Caki2 (cell line): ENCODE data around the gene TARBP2. TPM values are rescaled to one million over a fixed set of nuclear protein-coding genes. Genes with fewer than 3 reads are reported as not detected.
A peak's percentile ranks its signal among the peaks of the same experiment; 100 is the strongest.
"Not testable (repeated sequence)": the region's sequence is repeated elsewhere in the genome, so short reads cannot be mapped to it uniquely, and the experiment has no call there.

Experiments used
- DNase-seq: peaks from one replicate; pipeline ENCODE4 v3.0.0-alpha.2; 2015; ENCODE audit warnings: low read depth
- in situ Hi-C: cut with HindIII; loops from 2 replicates; pipeline ENCODE4 v1.10.0; 2016; ENCODE audit warnings: low sequenced_read_pairs, low pct_unique_long_range_greater_than_20kb, mixed read lengths
- total RNA-seq: library from RNA; depleted of rRNA; stranded (reverse); fragments of >200 nt; shearing (Covaris generic); gene quantifications from 2 replicates; pipeline ENCODE4 v1.2.3, GENCODE V29; 2014; ENCODE audit warnings: low replicate concordance; rRNA removed

Gene TARBP2
- total RNA-seq, 1 experiment from 2014 or later: 101 TPM

DNA sequence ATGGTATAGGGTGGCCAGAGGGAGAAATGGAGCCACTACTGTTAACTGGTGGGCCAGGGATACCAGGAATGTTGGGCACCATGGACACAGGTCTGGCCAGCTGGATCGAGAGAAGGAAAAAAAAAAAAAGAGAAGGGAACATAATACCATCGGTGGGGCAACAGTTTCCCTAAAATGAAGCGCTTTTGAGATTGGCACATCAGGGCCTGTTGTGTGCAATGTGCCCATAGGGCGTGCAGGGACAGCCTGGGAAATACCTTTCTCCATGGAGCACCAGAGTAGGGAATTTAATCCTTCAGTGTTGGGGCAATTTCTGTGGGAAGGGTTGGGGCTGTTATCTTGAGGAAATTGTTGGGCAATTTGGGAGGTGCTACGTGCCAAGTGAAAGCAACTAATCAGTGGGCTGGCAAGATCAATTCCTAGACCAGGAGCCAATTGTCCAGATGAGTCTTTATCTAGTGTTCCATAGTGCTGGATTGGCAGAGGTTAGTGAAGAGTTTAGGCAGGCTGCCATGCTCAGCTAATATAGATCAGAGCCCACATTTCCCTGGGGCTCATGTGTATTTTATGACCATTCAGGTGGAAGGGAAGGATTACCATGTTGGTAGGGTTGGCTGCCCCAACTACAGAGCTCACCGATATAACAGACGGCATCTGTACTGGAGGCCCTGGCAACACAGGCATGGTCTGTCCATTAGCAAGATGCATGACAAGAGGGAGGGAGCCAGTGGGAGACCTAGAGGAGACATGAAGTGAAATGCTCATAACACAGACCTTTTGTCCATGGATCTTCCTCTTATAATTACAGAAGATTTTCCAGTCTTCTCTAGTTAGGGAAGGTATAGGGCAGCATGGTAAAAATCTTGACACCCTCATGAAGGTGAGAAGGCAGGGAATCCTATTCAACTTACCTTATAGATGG lies 31.7 kb downstream of the TARBP2 start:
- in situ Hi-C loops: no loop called here

DNA sequence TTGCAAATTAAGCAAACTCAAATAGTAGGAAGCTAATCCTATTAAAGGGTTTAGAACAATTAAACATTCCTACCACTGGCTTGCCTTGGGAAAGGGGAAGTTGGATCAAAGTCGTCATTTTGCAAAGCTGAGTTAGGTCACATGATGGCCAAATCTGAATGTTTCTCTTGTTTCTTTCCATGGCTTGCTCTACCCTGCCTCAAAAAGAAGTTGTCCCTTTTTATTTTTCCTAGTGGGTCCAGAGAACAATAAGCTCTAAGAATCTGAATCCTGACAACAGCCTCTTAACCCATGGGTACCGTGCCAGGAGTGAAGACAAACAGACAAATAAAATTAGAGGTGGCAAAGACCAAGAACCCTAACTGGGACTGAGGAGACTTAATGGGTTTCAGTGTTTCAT lies 32.4 kb downstream of the TARBP2 start:
- DNase-seq: no peak
- in situ Hi-C loops: no loop called here

More for the DNA sequence above, 31.7 kb downstream of the TARBP2 start:
- no peak for DNase-seq

DNA sequence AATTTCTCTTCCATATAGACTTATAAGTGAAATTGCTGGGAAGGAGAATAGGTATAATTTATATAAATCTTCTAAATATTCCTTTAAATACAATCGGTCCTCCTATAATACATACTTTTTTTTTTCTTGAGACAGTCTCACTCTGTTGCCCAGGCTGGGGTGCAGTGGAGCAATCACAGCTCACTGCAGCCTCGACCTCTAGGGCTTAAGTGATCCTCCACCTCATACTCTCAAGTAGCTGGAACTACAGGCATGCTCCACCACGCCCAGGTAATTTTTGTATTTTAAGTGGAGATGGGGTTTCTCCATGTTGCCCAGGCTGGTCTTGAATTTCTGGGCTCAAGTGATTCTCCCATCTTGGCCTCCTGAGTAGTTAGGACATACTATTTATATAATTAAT lies 35.9 kb downstream of the TARBP2 start:
- DNase-seq: no peak
- in situ Hi-C loops: no loop called here

DNA sequence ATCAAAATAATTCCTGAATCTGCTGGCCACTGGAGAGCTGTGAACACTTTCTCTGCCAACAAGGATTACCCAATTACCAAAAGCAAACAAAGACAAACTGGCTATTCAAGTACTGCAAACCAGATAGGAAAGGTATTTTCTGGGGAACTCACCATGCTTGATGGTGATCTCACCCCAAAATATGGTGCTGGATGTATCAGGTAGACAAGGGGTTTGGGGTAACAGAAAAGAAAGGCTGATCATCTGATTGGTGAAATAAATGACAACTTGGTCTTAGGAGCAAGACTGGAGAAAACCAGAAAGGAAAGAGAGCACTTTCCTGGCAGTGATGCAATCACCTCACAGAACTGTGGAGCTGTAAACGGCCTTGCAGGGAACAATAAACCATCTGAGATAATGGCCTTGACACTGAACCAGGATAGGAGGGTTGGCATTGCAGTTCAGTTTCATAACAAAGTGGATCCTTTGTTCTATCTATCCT lies 37.2 kb downstream of the TARBP2 start:
- in situ Hi-C loops: no loop called here

DNA sequence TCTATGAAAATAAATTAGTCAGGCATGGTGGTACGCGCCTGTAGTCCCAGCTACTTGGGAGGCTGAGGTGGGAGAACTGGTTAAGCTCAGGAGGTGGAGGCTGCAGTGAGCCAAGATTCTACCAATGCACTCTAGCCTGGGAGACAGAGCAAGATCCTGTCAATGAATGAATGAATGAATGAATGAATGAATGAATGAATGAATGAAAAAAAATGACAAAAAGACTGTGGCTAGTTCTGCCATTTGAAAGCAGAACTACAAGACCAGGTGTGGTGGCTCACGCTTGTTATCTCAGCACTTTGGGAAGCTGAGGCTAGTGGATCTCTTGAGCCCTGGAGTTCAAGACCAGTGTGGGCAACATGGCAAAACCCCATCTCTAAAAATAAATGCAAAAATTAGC lies 38.4 kb downstream of the TARBP2 start:
- in situ Hi-C loops: no loop called here
- no peak for DNase-seq

More for the DNA sequence above, 37.2 kb downstream of the TARBP2 start:
- no peak for DNase-seq

DNA sequence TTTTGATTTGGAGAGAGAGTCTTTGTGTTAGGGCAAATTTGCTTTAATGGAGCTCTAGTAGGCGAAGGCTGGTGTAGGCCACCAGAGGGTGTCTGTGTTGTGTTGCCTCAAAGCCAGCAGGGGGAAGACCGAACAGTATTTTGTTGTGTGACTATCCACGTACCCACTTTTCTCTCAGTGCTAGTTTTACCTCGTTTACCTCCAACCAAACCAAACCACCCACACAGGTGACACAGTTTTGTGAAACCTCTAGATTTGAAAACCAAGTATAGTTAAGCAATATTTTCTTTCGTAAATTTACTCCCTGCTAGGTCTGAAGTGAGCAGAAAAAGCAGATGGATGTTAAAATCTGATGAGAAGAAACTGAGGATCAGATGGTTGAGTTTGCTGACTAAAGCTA lies 42.5 kb downstream of the TARBP2 start:
- in situ Hi-C loops: no loop called here
- DNase-seq: peak; percentile 61

DNA sequence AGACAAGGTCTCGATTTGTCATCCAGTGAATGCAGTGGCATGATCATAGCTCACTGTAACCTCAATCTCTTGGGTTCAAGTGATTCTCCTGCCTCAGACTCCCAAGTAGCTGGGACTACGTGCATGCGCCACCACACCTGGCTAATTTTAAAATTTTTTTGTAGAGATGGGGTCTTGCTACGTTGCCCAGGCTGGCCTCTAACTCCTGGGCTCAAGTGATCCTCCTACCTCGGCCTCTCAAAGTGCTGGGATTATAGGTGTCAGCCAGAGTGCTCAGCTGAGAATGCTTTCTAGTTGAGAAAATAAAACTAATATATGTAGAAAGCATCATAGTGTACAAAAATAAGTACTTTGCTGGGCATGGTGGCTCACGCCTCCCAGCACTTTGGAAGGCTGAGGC lies 47.3 kb downstream of the TARBP2 start:
- DNase-seq, in situ Hi-C loops: not testable (repeated sequence)

DNA sequence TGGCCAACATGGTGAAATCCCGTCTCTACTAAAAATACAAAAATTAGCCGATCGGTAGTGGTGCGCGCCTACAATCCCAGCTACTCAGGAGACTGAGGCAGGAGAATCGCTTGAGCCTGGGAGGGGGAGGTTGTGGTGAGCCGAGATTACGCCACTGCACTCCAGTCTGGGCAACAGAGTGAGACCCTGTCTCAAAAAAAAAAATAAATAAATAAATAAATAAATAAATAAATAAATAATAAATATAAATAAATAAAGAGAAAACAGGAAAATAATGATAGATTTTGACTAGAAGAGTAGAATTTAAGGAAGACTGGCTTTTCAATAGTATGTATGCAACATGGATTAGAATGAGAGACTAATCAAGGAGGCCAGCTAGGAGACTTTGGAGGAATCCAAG lies 49.0 kb downstream of the TARBP2 start:
- in situ Hi-C loops, DNase-seq: not testable (repeated sequence)

DNA sequence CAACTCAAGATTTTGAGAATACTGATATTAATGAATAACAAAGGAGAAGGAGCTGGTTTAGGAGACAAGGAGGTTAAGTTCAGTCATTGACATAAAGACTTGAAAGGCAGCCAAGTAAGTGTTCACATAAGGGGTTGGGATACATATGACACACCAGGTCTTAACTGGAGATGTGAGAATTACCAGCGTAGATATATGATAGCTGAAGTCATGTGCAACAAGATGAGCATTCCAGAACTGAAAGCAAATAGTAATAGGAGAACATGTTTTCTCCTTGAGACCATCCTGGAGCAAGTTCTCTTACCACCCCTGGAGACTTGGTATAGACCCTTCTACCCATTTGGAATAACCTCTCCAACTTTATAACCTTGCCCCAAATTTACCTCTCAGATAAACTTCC lies 49.5 kb downstream of the TARBP2 start:
- DNase-seq: no peak
- in situ Hi-C loops: no loop called here

DNA sequence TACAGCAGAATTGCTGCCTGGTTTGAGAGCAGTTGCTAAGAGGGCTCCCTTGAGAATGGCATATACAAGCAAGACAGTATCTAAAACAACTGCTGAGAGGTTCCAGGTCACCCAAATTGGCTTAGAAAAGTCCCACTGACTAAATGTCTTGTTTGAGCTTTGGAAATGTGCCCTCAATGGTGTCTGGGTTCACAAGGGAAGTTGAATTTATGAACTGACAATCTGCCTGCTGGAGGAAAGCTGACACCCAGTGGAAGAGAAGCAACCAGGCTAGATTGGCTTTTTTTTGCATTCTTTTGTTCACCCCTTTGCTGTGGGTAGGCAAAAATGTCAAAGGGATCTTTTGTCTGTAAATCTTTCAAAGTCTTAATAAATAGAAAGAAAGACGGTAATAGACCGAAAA lies 50.8 kb downstream of the TARBP2 start:
- no peak for DNase-seq
- in situ Hi-C loops: no loop called here

DNA sequence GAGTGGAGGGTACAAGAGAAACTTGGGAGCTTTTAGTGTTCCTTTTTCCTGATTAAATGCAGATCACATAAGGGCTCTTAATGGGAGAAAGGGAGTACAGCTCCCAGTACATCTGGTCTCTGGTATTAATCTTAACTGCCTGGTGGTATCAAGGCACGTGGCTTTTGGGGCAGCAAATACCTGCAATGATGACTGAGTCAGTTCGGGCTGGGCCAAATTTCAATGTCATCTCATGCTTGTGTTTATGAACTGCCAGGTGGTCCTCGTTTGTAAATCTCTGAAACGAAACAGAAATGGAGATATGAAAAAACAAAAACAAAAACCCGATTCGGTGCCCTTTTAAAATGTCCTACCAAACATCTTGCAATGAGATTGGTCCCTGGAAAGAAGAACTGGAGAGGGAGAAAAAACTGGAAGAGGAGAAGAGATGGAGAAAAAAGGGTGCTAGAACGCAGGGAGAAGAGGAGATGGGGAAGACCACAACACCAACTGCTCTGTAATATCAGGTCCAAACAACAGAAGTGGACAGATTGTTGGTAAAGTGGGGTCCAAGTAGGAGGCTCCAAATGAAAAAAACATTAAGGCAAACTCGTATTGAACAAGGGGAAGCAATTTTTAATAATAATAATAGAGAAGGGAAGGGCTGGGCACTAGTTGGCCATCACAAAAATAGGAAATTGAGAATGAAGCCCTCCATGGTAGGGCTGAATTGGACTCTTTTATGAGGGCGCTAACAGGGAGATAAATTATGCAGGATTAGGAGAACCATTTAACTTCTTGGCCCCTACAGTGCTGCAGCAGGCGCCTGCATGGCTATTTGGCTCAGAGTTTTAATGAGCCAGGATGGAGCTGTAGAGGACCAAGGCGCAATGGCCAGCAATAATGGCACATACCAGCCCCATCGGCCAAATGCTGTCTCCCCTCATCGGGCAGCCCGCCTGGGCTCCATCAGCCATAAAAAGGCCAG lies 51.6 kb downstream of the TARBP2 start:
- DNase-seq: no peak

More for the DNA sequence above, 51.6 kb downstream of the TARBP2 start:
- in situ Hi-C loops: no loop called here

Other genes starting within 250 kb of the TARBP2 start
- 24.6 and 36.2 TPM in 2 replicates for gene ESPL1, start 233.0 kb upstream of the TARBP2 start, total RNA-seq
- 537 and 754 TPM in 2 replicates for gene PFDN5, start 205.7 kb upstream of the TARBP2 start, total RNA-seq
- gene MYG1, start 201.6 kb upstream of the TARBP2 start, total RNA-seq: 88.8 and 89.8 TPM in 2 replicates
- 112 and 154 TPM in 2 replicates for gene AAAS, start 179.7 kb upstream of the TARBP2 start, total RNA-seq
- not detected in 2 replicates for gene SP7, start 164.9 kb upstream of the TARBP2 start, total RNA-seq
- 23.3 and 39.3 TPM in 2 replicates for gene SP1, start 121.1 kb upstream of the TARBP2 start, total RNA-seq
- gene AMHR2, start 77.4 kb upstream of the TARBP2 start, total RNA-seq: not detected in 2 replicates
- gene PRR13, start 59.5 kb upstream of the TARBP2 start, total RNA-seq: 151 and 174 TPM in 2 replicates
- gene PCBP2, start 49.2 kb upstream of the TARBP2 start, total RNA-seq: 190 and 201 TPM in 2 replicates
- gene MAP3K12, start 1.8 kb upstream of the TARBP2 start, total RNA-seq: 23.2 and 31.1 TPM in 2 replicates
- not detected in 2 replicates for gene NPFF, start 6.2 kb downstream of the TARBP2 start, total RNA-seq
- 5.5 and 9.2 TPM in 2 replicates for gene ATF7, start 125.1 kb downstream of the TARBP2 start, total RNA-seq
- gene ATP5MC2, start 174.8 kb downstream of the TARBP2 start, total RNA-seq: 313 and 355 TPM in 2 replicates
- gene CALCOCO1, start 226.2 kb downstream of the TARBP2 start, total RNA-seq: 25.9 and 27.4 TPM in 2 replicates